Endothelial cell of umbilical vein (primary cell): ENCODE measurements around the gene ZNF678. TPM values are rescaled to one million over a fixed set of nuclear protein-coding genes. Genes with fewer than 3 reads are reported as not detected.

Experiments
- BruUV-seq: library from RNA; stranded (reverse); fragments of 400-500 nt; replicated peaks from 2 replicates; lab custom pipeline; 2021; lab: Mats Ljungman, UMichigan
- CTCF ChIA-PET: fragments of 300-600, 350-600 bp; sonication (Branson Sonifier 250); formaldehyde crosslinking; loops from one replicate; lab custom pipeline; 2021; ENCODE audit warnings: antibody characterized with exemption, inconsistent platforms; lab: Charles Lee
- POLR2A ChIA-PET: fragments of 300-600, 350-600 bp; sonication (Branson Sonifier 250); formaldehyde crosslinking; loops from one replicate; lab custom pipeline; 2021; ENCODE audit warnings: antibody characterized with exemption, inconsistent platforms; lab: Charles Lee
- DNase-seq: peaks from one replicate; pipeline ENCODE4 v3.0.0-alpha.2; 2011; ENCODE audit warnings: low read depth, low spot score
- FAIRE-seq: peaks from 2 replicates; lab custom pipeline; 2011; peaks lifted over from hg19 to GRCh38; lab: Jason Lieb, UNC
- H2AFZ ChIP-seq: 2 replicates; pipeline ENCODE4 v1.6.0; 2012; ENCODE audit warnings: low read depth, low read length, control low read depth, inconsistent platforms
- H3K27ac ChIP-seq: 2 replicates; pipeline ENCODE4 v1.5.1; 2011; ENCODE audit warnings: low read depth, mild to moderate bottlenecking, control low read depth, low read length, moderate library complexity; ENCODE audit not compliant: insufficient read depth
- H3K27me3 ChIP-seq, 2 experiments: 2 replicates each; pipeline versions ENCODE4 v1.6.0 to v1.6.1; 2011; ENCODE audit warnings: low read length in 2 of 2, mixed read lengths in 1 of 2; ENCODE audit not compliant: control insufficient read depth in 2 of 2, insufficient read depth in 2 of 2
- H3K36me3 ChIP-seq, 2 experiments: 2 replicates in 1 of 2; 3 replicates in 1 of 2; pipeline ENCODE4 v1.5.1; 2011; ENCODE audit warnings: low read length in 2 of 2, mild to moderate bottlenecking in 1 of 2, moderate library complexity in 1 of 2; ENCODE audit not compliant: control insufficient read depth in 2 of 2, insufficient read depth in 2 of 2; ENCODE audit errors: extremely low read depth in 1 of 2
- H3K4me1 ChIP-seq: 3 replicates; pipeline ENCODE4 v1.5.1; 2011; ENCODE audit warnings: mild to moderate bottlenecking, low read length; ENCODE audit not compliant: control insufficient read depth, insufficient read depth; ENCODE audit errors: extremely low read depth
- H3K4me2 ChIP-seq: 2 replicates; pipeline ENCODE4 v1.6.1; 2011; ENCODE audit warnings: low read length, control low read depth, mixed read lengths; ENCODE audit not compliant: insufficient read depth
- H3K4me3 ChIP-seq, 3 experiments: fragments of 200-600 bp in 1 of 3; sonication (generic), shearing (Covaris generic) in 1 of 3; replicated peaks in 1 of 3; 2 replicates each; pipeline ENCODE4 v1.5.1; 2011 to 2016; ENCODE audit warnings: control low read depth in 3 of 3, low read length in 3 of 3, mild to moderate bottlenecking in 2 of 3, inconsistent platforms in 1 of 3, low read depth in 1 of 3, moderate library complexity in 1 of 3; ENCODE audit not compliant: insufficient read depth in 1 of 3
- H3K79me2 ChIP-seq: 2 replicates; pipeline ENCODE4 v1.6.0; 2012; ENCODE audit warnings: low read length, inconsistent platforms; ENCODE audit not compliant: control insufficient read depth, insufficient read depth
- H3K9ac ChIP-seq: replicated peaks from 2 replicates; pipeline ENCODE3; 2011; ENCODE audit warnings: low read length, control low read depth; ENCODE audit not compliant: insufficient read depth; ENCODE audit errors: extremely low read depth
- H3K9me1 ChIP-seq: replicated peaks from 3 replicates; pipeline ENCODE4 v1.6.0; 2011; ENCODE audit warnings: mild to moderate bottlenecking, low read length; ENCODE audit not compliant: control insufficient read depth, insufficient read depth; ENCODE audit errors: extremely low read depth
- H3K9me3 ChIP-seq: replicated peaks from 2 replicates; pipeline ENCODE4 v1.5.1; 2012; ENCODE audit warnings: low read length, inconsistent platforms; ENCODE audit not compliant: control insufficient read depth, insufficient read depth
- H4K20me1 ChIP-seq: replicated peaks from 2 replicates; pipeline ENCODE3; 2011; ENCODE audit warnings: mild to moderate bottlenecking, low read length; ENCODE audit not compliant: control insufficient read depth, insufficient read depth; ENCODE audit errors: extremely low read depth
- EZH2 ChIP-seq: IDR thresholded peaks from 2 replicates; pipeline ENCODE4 v1.6.1; 2012; ENCODE audit warnings: borderline replicate concordance, low read depth, mild to moderate bottlenecking, moderate library complexity, low read length, inconsistent platforms; ENCODE audit not compliant: severe bottlenecking
- FOS ChIP-seq: IDR thresholded peaks from 2 replicates; pipeline ENCODE4 v1.6.1; 2011; ENCODE audit warnings: mild to moderate bottlenecking, low read length, moderate library complexity, borderline replicate concordance; ENCODE audit not compliant: insufficient read depth
- MYC ChIP-seq: IDR thresholded peaks from one replicate; pipeline ENCODE4 v1.6.1; 2011; ENCODE audit warnings: mild to moderate bottlenecking, low read depth, low read length
- dilution Hi-C: fragments of 300-500 bp; cut with MboI; formaldehyde crosslinking; loops from one replicate; pipeline ENCODE4 v1.15.0; 2019; ENCODE audit warnings: low sequenced_read_pairs; ENCODE audit not compliant: extremely low pct_ligation_motif_present
- intact Hi-C: fragments of 100-400 bp; cut with micrococcal nuclease; formaldehyde crosslinking; loops from one replicate; pipeline ENCODE4 v1.10.0; 2022
- polyA plus RNA-seq, 4 experiments: library from polyadenylated mRNA; depleted of rRNA in 3 of 4; stranded (reverse) in 3 of 4; unstranded in 1 of 4; fragments of >200 nt; gene quantifications; 2 replicates each; pipeline versions ENCODE4 v1.2.1 to v1.2.3, GENCODE V29; 2011 to 2012; ENCODE audit warnings: missing spikeins in 1 of 4
- total RNA-seq: library from RNA; stranded (reverse); gene quantifications from 2 replicates; pipeline ENCODE4 v1.2.3, GENCODE V29; 2021

ZNF678 gene
- total and polyA plus RNA-seq, 2 donors (not counting 3 experiments of a cell fraction or from before 2014, with no cell fraction given): 2.1 to 7.7 TPM

- H3K9me1 ChIP-seq: no peaks in the 10 kb centered on the region
- H3K4me3 ChIP-seq: no peak overlapping the region
- no peak overlapping the region for H3K27ac ChIP-seq
- POLR2A ChIA-PET: no interaction called here
- no peak overlapping the region for H3K4me2 ChIP-seq
- TF ChIP-seq MYC (no peak), EZH2 (peak; percentile 30)
- H3K79me2 ChIP-seq: no peaks in the 10 kb centered on the region
- no peak overlapping the region for H3K9ac ChIP-seq
- H4K20me1 ChIP-seq: no peaks in the 10 kb centered on the region
- DNase-seq (no peak), FAIRE-seq (peak; percentile 18)
- no peak overlapping the region for H2AFZ ChIP-seq
- H3K27me3 ChIP-seq: peaks cover 34 to 46% of the 10 kb centered on the region in 2 experiments
- no peaks in the 10 kb centered on the region for H3K4me1 ChIP-seq
- no TSS peak for BruUV-seq
- H3K9me3 ChIP-seq: no peaks in the 10 kb centered on the region
- H3K36me3 ChIP-seq: no peaks in the 10 kb centered on the region
- dilution Hi-C loops (no loop called here), intact Hi-C loops (no loop called here)
- CTCF ChIA-PET: interaction anchor here (0.7 to 0.8 kb wide), 2 partner anchors 15 to 16 kb away, joined by 3 read pairs; no protein-coding TSS in a partner anchor
These were observed 5.2 kb upstream of the ZNF678 start for GRCh38 chr1:227557962-227558725.

- H3K27me3 ChIP-seq: peaks cover 34 to 46% of the 10 kb centered on the region in 2 experiments
- H3K4me3 ChIP-seq: no peak overlapping the region
- FAIRE-seq (no peak), DNase-seq (no peak)
- TF ChIP-seq EZH2: peak; percentile 51
- no peak for TF ChIP-seq FOS
- no peak overlapping the region for H3K9ac ChIP-seq
- H2AFZ ChIP-seq: no peak overlapping the region
- POLR2A ChIA-PET: no interaction called here
- no peak overlapping the region for H3K27ac ChIP-seq
- dilution Hi-C loops: no loop called here
- no peaks in the 10 kb centered on the region for H3K9me1 ChIP-seq
- no peaks in the 10 kb centered on the region for H3K9me3 ChIP-seq
- no peaks in the 10 kb centered on the region for H3K79me2 ChIP-seq
- no TSS peak for BruUV-seq
- CTCF ChIA-PET: no interaction called here
- H3K4me1 ChIP-seq: no peaks in the 10 kb centered on the region
- H3K4me2 ChIP-seq: no peak overlapping the region
- no peaks in the 10 kb centered on the region for H3K36me3 ChIP-seq
- no peaks in the 10 kb centered on the region for H4K20me1 ChIP-seq
- intact Hi-C loops: no loop called here
These were observed 4.6 kb upstream of the ZNF678 start for GRCh38 chr1:227558732-227559262.
